Keratinocyte (primary cell): ENCODE results near the gene PLEKHG2. TPM values are rescaled to one million over a fixed set of nuclear protein-coding genes. Genes with fewer than 3 reads are reported as not detected.

Source experiments
- DNase-seq: peaks from one replicate; pipeline ENCODE4 v3.0.0-alpha.2; 2011; ENCODE audit warnings: low read depth, missing footprints, low spot score
- FAIRE-seq: peaks from 2 replicates; lab custom pipeline; 2011; peaks lifted over from hg19 to GRCh38; lab: Jason Lieb, UNC
- H2AFZ ChIP-seq: 2 replicates; pipeline ENCODE4 v1.6.0; 2012; ENCODE audit warnings: low read length, control low read depth, inconsistent platforms; ENCODE audit not compliant: control insufficient read depth
- H3K27ac ChIP-seq: 2 replicates; pipeline ENCODE4 v1.5.1; 2011; ENCODE audit warnings: low read length; ENCODE audit not compliant: control insufficient read depth, insufficient read depth
- H3K27me3 ChIP-seq: 3 replicates; pipeline ENCODE4 v1.6.0; 2011; ENCODE audit warnings: low read length; ENCODE audit not compliant: control insufficient read depth, insufficient read depth; ENCODE audit errors: extremely low read depth
- H3K36me3 ChIP-seq, 2 experiments: 2 replicates in 1 of 2; 3 replicates in 1 of 2; pipeline ENCODE4 v1.5.1; 2011; ENCODE audit warnings: low read length in 2 of 2, mild to moderate bottlenecking in 1 of 2; ENCODE audit not compliant: control insufficient read depth in 2 of 2, insufficient read depth in 2 of 2; ENCODE audit errors: extremely low read depth in 1 of 2
- H3K4me1 ChIP-seq: 3 replicates; pipeline ENCODE4 v1.5.1; 2011; ENCODE audit warnings: low read length; ENCODE audit not compliant: control insufficient read depth, insufficient read depth; ENCODE audit errors: extremely low read depth
- H3K4me2 ChIP-seq: 3 replicates; pipeline ENCODE4 v1.6.0; 2011; ENCODE audit warnings: low read depth, low read length; ENCODE audit not compliant: control insufficient read depth, insufficient read depth; ENCODE audit errors: extremely low read depth
- H3K4me3 ChIP-seq, 3 experiments: fragments of 200-600 bp in 1 of 3; sonication (generic) in 1 of 3; 2 replicates in 2 of 3; 3 replicates in 1 of 3; pipeline ENCODE4 v1.5.1; 2011 to 2016; ENCODE audit warnings: low read length in 3 of 3, mild to moderate bottlenecking in 3 of 3, control low read depth in 2 of 3, inconsistent platforms in 1 of 3, low read depth in 1 of 3, mixed read lengths in 1 of 3, mixed run types in 1 of 3, moderate library complexity in 1 of 3; ENCODE audit not compliant: control insufficient read depth in 2 of 3, insufficient read depth in 2 of 3; ENCODE audit errors: extremely low read depth in 1 of 3
- H3K79me2 ChIP-seq: 2 replicates; pipeline ENCODE4 v1.6.0; 2012; ENCODE audit warnings: low read length; ENCODE audit not compliant: control insufficient read depth, insufficient read depth
- H3K9ac ChIP-seq: 3 replicates; pipeline ENCODE4 v1.6.0; 2011; ENCODE audit warnings: low read length; ENCODE audit not compliant: control insufficient read depth, insufficient read depth; ENCODE audit errors: extremely low read depth
- H3K9me1 ChIP-seq: 3 replicates; pipeline ENCODE4 v1.6.0; 2011; ENCODE audit warnings: low read length; ENCODE audit not compliant: control insufficient read depth, insufficient read depth; ENCODE audit errors: extremely low read depth
- H3K9me3 ChIP-seq: 2 replicates; pipeline ENCODE4 v1.5.1; 2012; ENCODE audit warnings: low read depth, low read length; ENCODE audit not compliant: control insufficient read depth
- H4K20me1 ChIP-seq: 3 replicates; pipeline ENCODE4 v1.6.0; 2011; ENCODE audit warnings: low read length; ENCODE audit not compliant: control insufficient read depth, insufficient read depth; ENCODE audit errors: extremely low read depth
- CTCF ChIP-seq, 3 experiments: IDR thresholded peaks in 1 of 3; conservative IDR thresholded peaks in 1 of 3; optimal IDR thresholded peaks in 1 of 3; 2 replicates in 2 of 3; 3 replicates in 1 of 3; pipeline versions ENCODE3 to v1.5.1; 2011; ENCODE audit warnings: low read length in 3 of 3, mild to moderate bottlenecking in 3 of 3, moderate library complexity in 2 of 3, control low read depth in 1 of 3, inconsistent platforms in 1 of 3; ENCODE audit not compliant: insufficient read depth in 2 of 3; ENCODE audit errors: extremely low read depth in 1 of 3
- EZH2 ChIP-seq: IDR thresholded peaks from one replicate; pipeline ENCODE4 v1.6.1; 2012; ENCODE audit warnings: inconsistent platforms, mild to moderate bottlenecking, low read length, moderate library complexity
- dilution Hi-C: fragments of 300-500 bp; cut with MboI; formaldehyde crosslinking; loops from one replicate; pipeline ENCODE4 v1.7.0; 2020; ENCODE audit warnings: low sequenced_read_pairs; ENCODE audit not compliant: extremely low pct_ligation_motif_present
- polyA plus RNA-seq, 5 experiments: library from polyadenylated mRNA; depleted of rRNA in 3 of 5; stranded (reverse) in 3 of 5; stranded (forward) in 1 of 5; unstranded in 1 of 5; fragments of >200 nt; gene quantifications; 1 replicate in 1 of 5; 2 replicates in 3 of 5; 3 replicates in 1 of 5; pipeline versions ENCODE4 v1.2.1 to v1.2.3, GENCODE V29; 2011 to 2012; ENCODE audit warnings: missing spikeins in 2 of 5, low read depth in 1 of 5, low replicate concordance in 1 of 5

The PLEKHG2 gene
- polyA plus RNA-seq, 1 donor (not counting 4 experiments of a cell fraction or from before 2014, with no cell fraction given), result 5.2 TPM

DNA sequence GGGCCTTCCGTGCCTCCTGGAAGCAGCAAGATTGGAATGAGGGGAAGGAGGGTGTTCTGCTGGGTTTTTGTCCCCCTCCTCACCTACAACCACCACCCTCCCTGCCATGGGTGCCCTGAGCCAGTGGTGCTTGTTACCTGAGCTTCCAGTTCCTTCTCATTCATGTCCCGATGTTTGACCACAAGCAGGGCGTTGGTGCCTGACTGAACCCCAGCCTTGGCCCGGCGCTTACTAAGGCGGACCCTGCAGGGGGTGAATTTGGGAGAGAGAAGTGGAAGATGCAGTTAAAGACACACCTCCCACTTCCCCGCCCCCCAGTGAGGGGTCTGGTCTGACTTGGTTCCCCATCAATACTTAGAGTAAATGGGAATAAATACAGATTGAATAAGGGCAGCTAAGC lies 25.9 kb upstream of the PLEKHG2 start:
- DNase-seq (no peak), FAIRE-seq (no peak)
- H3K36me3 ChIP-seq, result peaks cover 49 to 58% of the 10 kb centered on the region in 2 experiments
- peaks cover 3% of the 10 kb centered on the region for H3K9me1 ChIP-seq
- no peaks in the 10 kb centered on the region for H3K27me3 ChIP-seq
- no peak for TF ChIP-seq EZH2
- TF ChIP-seq CTCF (optimal IDR thresholded peaks at IDR 0.05 in 1 of 3, IDR thresholded peaks at IDR 0.05 in 1 of 3, conservative IDR thresholded peaks at IDR 0.05 in 1 of 3; ENCODE audit: extremely low read depth in 1 of 3, insufficient read depth in 2 of 3, low read length in 3 of 3), result no peak
- H2AFZ ChIP-seq, result no peak overlapping the region
- no peak overlapping the region for H3K4me2 ChIP-seq
- H3K4me3 ChIP-seq, result no peak overlapping the region
- H3K79me2 ChIP-seq, result peaks cover 11% of the 10 kb centered on the region
- no peak overlapping the region for H3K9ac ChIP-seq
- H4K20me1 ChIP-seq, result peaks cover 3% of the 10 kb centered on the region
- no peak overlapping the region for H3K27ac ChIP-seq
- no peaks in the 10 kb centered on the region for H3K9me3 ChIP-seq
- dilution Hi-C loops, result no loop called here
- peaks cover 15% of the 10 kb centered on the region for H3K4me1 ChIP-seq

GRCh38 chr19:39388657-39389056 lies 23.8 kb upstream of the PLEKHG2 start:
- dilution Hi-C loops, result no loop called here
- no peak for TF ChIP-seq CTCF (optimal IDR thresholded peaks at IDR 0.05 in 1 of 3, IDR thresholded peaks at IDR 0.05 in 1 of 3, conservative IDR thresholded peaks at IDR 0.05 in 1 of 3; ENCODE audit: extremely low read depth in 1 of 3, insufficient read depth in 2 of 3, low read length in 3 of 3)
- TF ChIP-seq EZH2, result no peak
- Histone ChIP-seq H3K79me2 (peaks cover 20% of the 10 kb centered on the region), H3K9me1 (peaks cover 3% of the 10 kb centered on the region), H4K20me1 (no peaks in the 10 kb centered on the region), H3K9me3 (no peaks in the 10 kb centered on the region), H3K4me3 (no peak overlapping the region), H3K9ac (no peak overlapping the region), H3K27me3 (no peaks in the 10 kb centered on the region), H2AFZ (no peak overlapping the region), H3K36me3 (peaks cover 46 to 50% of the 10 kb centered on the region in 2 experiments), H3K4me2 (no peak overlapping the region), H3K27ac (no peak overlapping the region), H3K4me1 (peaks cover 15% of the 10 kb centered on the region)
- DNase-seq, result no peak
- no peak for FAIRE-seq
